HG03280 (cell line): ENCODE measurements around the gene SPATA3.
"Not testable (repeated sequence)": the region's sequence is repeated elsewhere in the genome, so short reads cannot be mapped to it uniquely, and the experiment has no call there.

ENCODE experiments used
- ATAC-seq: cut with Tn5 transposase; IDR thresholded peaks from one replicate; pipeline ENCODE4 v1.9.1; 2021; ENCODE audit warnings: mild to moderate bottlenecking, moderate library complexity; ENCODE audit not compliant: unreplicated experiment

SPATA3 gene

GRCh38 chr2:230991598-230991997 lies 4.3 kb upstream of the SPATA3 start:
- ATAC-seq: no peak

- ATAC-seq: no peak
Measured at GRCh38 chr2:230996661-230997060, 740 bp downstream of the SPATA3 start.

GRCh38 chr2:230998882-230999281 lies 3.0 kb downstream of the SPATA3 start:
- ATAC-seq: no peak

DNA sequence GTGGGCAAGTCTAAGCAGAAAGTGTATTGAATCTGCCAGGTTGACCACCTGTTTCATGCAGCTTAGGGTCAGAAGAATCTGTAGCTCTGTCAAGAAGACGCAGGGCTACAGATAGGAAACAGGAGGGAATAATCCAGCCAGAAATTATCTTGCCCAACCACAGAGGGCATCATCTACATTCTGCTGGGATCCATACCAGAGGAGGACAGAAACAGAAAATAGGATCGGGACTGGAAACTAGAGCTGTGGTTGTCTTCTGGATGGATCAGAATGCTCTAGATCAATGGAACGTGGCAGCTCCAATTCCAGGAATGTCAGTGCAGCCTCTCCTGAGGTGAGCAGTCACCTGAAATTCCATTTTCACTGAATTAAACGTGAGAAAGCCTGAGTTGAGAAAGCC lies 3.6 kb downstream of the SPATA3 start:
- no peak for ATAC-seq

DNA sequence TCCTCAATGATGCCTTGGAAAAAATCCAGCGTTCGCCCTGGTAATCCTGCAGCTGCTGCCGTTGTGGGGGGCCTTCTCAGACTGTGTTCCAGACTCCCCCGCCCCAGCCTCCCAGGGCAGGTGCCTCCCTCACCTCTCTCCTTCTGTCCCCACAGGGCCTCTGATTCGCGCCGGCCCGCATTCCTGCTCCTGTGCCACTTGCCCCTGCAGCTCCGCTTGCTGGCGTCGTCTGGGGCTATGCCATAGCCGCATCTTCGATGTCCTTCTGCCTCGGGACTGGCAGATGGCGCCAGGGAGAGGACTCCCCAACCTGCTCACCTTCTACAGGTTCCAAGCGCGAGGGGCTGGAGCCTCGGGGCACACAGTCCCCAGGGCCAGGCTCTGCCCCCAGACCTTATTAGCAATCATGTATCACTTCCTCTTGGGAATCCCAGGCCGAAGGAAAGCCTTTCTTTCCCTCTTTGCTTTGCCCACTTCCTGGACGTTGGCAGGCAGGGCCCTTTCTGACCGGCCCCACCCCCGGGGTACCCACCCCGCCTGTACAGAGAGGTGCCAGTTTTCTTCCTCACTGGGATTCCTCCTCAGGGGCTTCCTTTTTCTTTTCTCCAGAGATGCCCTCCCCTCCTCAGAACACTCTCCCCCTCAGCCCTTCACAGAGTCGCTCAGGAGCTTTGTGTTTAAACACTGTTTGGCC lies 4.4 kb downstream of the SPATA3 start:
- ATAC-seq: no peak

DNA sequence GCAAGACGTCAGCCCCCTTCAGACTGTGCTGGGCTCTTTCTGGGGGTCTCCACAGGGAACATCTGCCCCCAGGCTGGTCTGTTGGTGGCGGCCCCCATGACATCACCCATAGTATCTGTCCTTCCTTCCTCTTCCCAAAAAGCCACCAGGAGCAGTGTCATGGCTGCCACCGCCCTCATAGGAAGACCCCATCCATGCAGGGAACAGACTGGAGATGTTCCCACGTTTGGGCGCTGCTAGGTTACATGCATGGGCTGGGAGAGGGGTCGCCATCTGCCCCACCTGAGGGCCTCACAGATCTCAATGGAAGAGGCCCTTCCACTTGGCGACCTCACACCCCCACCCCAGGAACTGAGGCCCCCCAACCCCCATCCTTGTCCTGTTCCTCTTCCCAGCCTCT lies 5.1 kb downstream of the SPATA3 start:
- ATAC-seq: no peak

- ATAC-seq: no peak
Measured at GRCh38 chr2:231001921-231002320, 6.0 kb downstream of the SPATA3 start.

DNA sequence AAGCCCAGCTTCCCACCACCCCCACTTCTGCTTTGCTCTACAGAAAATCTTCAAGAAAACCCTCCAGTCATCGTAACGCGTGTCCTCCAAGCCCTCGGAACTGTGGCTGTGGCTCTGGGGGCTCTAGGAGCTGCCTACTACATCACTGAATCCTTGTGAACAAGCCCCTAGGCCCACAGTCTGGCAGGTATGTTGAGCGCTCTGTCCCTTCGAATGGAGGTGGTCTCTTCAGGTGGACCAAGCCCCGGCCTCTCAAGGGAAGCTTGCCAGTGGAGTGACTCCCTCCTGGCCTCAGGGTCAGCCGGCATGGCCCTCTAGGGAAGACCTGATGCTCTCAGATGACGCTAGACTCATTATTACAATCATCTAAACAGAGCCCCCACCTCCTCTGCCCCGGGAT lies 6.7 kb downstream of the SPATA3 start:
- no peak for ATAC-seq

GRCh38 chr2:231003186-231003585 lies 7.3 kb downstream of the SPATA3 start:
- no peak for ATAC-seq

DNA sequence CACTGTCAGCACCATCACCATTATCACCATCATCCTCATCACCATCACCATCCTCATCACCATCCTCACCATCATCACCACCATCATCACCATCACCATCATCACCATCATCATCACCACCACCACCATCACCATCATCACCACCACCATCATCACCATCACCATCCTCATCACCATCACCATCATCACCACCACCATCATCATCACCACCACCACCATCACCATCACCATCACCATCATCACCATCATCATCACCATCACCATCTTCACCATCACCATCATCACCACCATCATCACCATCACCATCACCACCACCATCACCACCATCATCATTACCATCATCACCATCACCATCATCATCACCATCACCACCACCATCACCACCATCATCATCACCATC lies 9.0 kb downstream of the SPATA3 start:
- not testable (repeated sequence) for ATAC-seq

- no peak for ATAC-seq
Measured at GRCh38 chr2:231007286-231008098, 11.6 kb downstream of the SPATA3 start.

DNA sequence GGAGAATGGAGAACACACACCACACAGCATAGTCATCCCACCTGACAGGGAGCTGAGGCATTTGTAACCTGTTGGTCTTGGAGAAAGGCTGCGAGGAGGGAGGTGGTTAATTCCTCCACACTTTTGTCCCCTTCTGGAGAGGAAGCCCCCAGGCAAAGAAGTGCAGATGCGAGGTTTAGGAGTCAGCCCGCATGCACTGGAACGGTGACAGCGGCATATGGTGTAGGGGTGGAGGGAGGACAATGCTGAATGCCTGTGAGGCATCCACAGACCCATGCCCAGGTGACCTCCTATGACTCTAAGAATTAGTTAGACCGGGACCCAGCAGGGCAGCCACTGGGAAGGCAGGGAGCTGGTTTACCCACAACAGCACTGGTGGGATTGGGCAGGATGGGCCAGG lies 12.2 kb downstream of the SPATA3 start:
- no peak for ATAC-seq

DNA sequence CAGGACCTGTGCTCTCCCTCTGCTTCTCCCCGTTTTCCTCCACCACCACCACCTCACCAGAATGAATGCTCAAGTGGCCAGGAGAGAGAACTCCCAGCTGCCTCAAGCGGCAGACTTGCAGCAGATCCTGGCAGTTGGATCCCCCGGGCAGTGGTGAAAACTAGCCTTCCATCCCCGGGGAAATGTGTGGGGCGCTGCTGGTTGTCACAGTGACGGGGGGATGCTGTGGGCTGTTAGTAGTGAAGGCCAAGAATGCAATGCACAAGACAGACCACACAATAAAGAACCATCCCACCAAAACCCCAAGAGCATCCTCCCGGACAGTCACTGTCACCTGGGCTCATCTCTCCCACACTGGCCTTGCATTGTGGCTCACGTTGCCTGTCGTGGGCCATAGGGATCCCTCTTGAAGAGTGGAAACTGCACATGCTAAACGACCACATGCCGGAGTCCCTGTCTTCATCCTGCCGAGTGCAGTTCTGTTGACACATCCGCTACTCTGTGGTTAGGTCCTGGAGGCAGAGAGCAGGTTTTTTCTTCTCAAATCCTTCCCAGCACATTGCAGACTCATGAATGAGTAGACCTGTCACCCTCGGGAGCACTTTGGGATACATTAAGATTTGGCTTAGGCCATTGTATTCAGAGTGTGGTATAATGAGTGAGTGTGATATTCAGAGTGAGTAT lies 13.5 kb downstream of the SPATA3 start:
- ATAC-seq: no peak

- ATAC-seq: no peak
Measured at GRCh38 chr2:231010201-231010730, 14.3 kb downstream of the SPATA3 start.

DNA sequence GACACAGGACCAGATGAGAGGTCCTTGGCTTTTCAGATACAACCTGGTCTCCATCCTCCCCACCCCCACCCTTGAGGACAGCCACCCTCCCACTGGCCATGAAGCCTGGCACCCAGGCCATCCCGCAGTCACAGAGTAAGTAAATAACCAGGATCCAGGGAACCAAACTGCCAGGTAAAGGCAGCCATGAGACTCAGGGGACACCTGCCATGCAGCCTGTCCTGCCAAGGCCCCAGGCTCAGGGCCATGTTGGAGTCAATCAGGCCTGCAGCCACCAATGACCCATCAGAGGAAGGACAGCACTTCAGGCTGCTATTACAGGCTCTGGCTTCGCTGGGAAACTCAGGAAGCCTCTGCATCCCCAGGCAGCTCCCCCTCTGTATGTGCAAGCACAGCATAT lies 15.6 kb downstream of the SPATA3 start:
- no peak for ATAC-seq

GRCh38 chr2:231012463-231012862 lies 16.5 kb downstream of the SPATA3 start:
- ATAC-seq: no peak

DNA sequence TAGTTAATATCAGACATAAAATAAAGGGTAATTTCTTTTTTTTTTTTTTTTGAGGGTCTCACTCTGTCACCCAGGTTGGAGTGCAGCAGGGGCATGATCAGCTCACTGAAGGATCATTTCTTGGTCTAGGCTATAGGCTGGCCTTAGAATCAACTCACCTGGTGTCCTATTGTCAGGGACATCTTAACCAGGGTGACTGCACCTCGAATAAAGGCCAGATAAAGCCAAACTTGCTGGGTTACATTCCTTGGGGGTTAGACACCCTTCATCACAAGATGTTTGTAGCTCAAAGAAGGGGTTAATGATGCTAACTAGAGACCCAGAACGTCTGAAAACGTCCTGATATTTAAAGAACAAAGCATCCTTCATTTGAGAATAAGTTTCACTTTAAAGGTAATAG lies 17.9 kb downstream of the SPATA3 start:
- ATAC-seq: no peak

DNA sequence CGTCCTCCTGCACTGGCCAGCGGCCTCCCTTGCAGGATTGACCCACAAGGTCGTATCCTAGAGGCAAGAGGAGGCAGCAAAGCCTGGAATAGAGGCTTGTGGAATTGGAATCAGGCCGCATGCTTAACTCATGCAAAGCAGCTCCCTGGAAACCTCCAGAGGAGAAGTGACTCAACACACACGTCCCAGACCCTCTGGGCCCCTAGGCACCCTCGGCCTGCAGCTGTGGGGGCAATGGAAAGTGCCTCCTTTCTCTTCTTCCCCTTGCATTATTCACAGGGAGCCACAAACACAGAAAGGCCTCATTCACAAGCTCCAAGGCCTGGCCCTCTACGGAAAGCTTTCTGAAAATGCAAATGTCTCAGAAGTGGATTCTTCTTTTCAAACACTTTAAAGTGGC lies 19.6 kb downstream of the SPATA3 start:
- no peak for ATAC-seq

GRCh38 chr2:231015926-231016325 lies 20.0 kb downstream of the SPATA3 start:
- no peak for ATAC-seq

DNA sequence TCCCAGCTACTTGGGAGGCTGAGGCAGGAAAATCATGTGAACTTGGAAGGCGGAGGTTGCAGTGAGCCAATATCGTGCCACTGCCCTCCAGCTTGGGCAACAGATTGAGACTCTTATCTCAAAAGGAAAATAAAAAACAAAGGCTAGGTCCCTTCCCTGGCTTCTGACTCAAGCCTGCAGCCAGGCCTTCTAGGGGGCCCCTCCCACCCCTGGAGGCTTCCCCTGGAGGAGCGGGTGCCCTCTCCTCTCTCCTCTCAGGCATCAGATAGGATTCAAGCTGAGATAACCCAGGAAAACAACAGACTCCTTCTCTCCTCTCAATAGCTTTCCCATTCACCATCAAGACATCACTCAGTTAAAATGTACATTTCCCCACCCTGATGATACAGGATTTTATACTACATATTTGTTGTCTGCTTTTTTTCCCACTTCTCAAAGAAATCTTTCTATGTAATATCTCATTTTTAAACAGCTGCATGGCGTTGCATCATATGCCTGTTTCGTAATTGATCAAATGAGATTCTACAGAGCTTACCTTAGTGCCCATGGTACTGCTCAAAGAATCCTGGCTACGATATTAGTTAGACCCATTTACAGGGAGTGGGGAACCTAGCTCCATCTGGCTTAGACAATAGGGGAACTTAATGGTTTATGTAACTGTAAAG lies 20.8 kb downstream of the SPATA3 start:
- no peak for ATAC-seq

- no peak for ATAC-seq
Measured at GRCh38 chr2:231017231-231017598, 21.3 kb downstream of the SPATA3 start.
